Left lobe of liver (tissue), 2 donors: ENCODE results near the gene KCNAB3. TPM values are rescaled to one million over a fixed set of nuclear protein-coding genes. Genes with fewer than 3 reads are reported as not detected.

ENCODE experiments used
- ATAC-seq: fragments of 200-7000 bp; cut with Tn5 transposase; one replicate; pipeline ENCODE4 v1.9.1; 2020; ENCODE audit warnings: mild to moderate bottlenecking, moderate library complexity
- DNase-seq: peaks from one replicate; pipeline ENCODE4 v3.0.0-alpha.2; 2020; ENCODE audit warnings: low spot score
- total RNA-seq: library from RNA; stranded (reverse); gene quantifications from one replicate; pipeline ENCODE4 v1.2.1, GENCODE V29; 2021
- donor health status: DM: no; HTN: no; CAD: no; lungs with moderate emphysema.
- donor health status: DM: no; HTN: yes; CAD: no.

Gene KCNAB3
- total RNA-seq, 1 donor from 2014 or later: 1.3 TPM

- ATAC-seq: no peak
- no peak for DNase-seq
Observed at GRCh38 chr17:7940743-7941142, 11.1 kb upstream of the KCNAB3 start.

- no peak for DNase-seq
- ATAC-seq: no peak
Observed at GRCh38 chr17:7940034-7940433, 10.4 kb upstream of the KCNAB3 start.

GRCh38 chr17:7935859-7936258 lies 6.2 kb upstream of the KCNAB3 start:
- ATAC-seq: no peak
- DNase-seq: no peak

GRCh38 chr17:7932949-7933348 lies 3.3 kb upstream of the KCNAB3 start:
- DNase-seq (no peak), ATAC-seq (no peak)

GRCh38 chr17:7932483-7932891 lies 2.8 kb upstream of the KCNAB3 start:
- ATAC-seq: peak; percentile 23
- no peak for DNase-seq

- ATAC-seq (peak; percentile 99), DNase-seq (peak; percentile 100)
Observed at GRCh38 chr17:7931709-7932482, 2.2 kb upstream of the KCNAB3 start, which contains the start of the genes CNTROB and TRAPPC1. TSS of gene CNTROB (plus strand) at chr17:7932206. CDS start at chr17:7933080, 874 bp downstream. TSS of gene TRAPPC1 (minus strand) at chr17:7931946. CDS start at chr17:7931829, 117 bp downstream.

GRCh38 chr17:7930841-7931631 lies 1.4 kb upstream of the KCNAB3 start:
- DNase-seq (no peak), ATAC-seq (no peak)

- ATAC-seq (no peak), DNase-seq (no peak)
Observed at GRCh38 chr17:7927596-7927995, 2.1 kb downstream of the KCNAB3 start.

GRCh38 chr17:7922845-7923628 lies 6.6 kb downstream of the KCNAB3 start:
- peak; percentile 70 for DNase-seq
- peak; percentile 89 for ATAC-seq

GRCh38 chr17:7922269-7922844 lies 7.3 kb downstream of the KCNAB3 start:
- no peak for ATAC-seq
- no peak for DNase-seq

GRCh38 chr17:7916808-7917207 lies 12.8 kb downstream of the KCNAB3 start:
- ATAC-seq: no peak
- no peak for DNase-seq

GRCh38 chr17:7916385-7916682 lies 13.3 kb downstream of the KCNAB3 start:
- no peak for DNase-seq

GRCh38 chr17:7915611-7916384 lies 13.9 kb downstream of the KCNAB3 start, which contains the start of gene RNF227:
TSS of gene RNF227 (minus strand) at chr17:7916289. CDS start at chr17:7916195, 94 bp downstream.
- DNase-seq: peak; percentile 84
- ATAC-seq: peak; percentile 88

More at GRCh38 chr17:7916385-7916682, 13.3 kb downstream of the KCNAB3 start:
- no peak for ATAC-seq

GRCh38 chr17:7915179-7915610 lies 14.5 kb downstream of the KCNAB3 start:
- DNase-seq: no peak
- no peak for ATAC-seq

- DNase-seq (no peak), ATAC-seq (peak; percentile 66)
Observed at GRCh38 chr17:7912927-7913524, 16.6 kb downstream of the KCNAB3 start.

- DNase-seq (no peak), ATAC-seq (no peak)
Observed at GRCh38 chr17:7911116-7911515, 18.5 kb downstream of the KCNAB3 start.

- ATAC-seq (no peak), DNase-seq (no peak)
Observed at GRCh38 chr17:7910711-7911110, 18.9 kb downstream of the KCNAB3 start.

GRCh38 chr17:7910281-7910680 lies 19.4 kb downstream of the KCNAB3 start:
- DNase-seq: no peak
- ATAC-seq: no peak

GRCh38 chr17:7909089-7909488 lies 20.6 kb downstream of the KCNAB3 start:
- no peak for DNase-seq
- ATAC-seq: no peak
